ENCODE data around the gene NABP1.

The NABP1 gene

DNA sequence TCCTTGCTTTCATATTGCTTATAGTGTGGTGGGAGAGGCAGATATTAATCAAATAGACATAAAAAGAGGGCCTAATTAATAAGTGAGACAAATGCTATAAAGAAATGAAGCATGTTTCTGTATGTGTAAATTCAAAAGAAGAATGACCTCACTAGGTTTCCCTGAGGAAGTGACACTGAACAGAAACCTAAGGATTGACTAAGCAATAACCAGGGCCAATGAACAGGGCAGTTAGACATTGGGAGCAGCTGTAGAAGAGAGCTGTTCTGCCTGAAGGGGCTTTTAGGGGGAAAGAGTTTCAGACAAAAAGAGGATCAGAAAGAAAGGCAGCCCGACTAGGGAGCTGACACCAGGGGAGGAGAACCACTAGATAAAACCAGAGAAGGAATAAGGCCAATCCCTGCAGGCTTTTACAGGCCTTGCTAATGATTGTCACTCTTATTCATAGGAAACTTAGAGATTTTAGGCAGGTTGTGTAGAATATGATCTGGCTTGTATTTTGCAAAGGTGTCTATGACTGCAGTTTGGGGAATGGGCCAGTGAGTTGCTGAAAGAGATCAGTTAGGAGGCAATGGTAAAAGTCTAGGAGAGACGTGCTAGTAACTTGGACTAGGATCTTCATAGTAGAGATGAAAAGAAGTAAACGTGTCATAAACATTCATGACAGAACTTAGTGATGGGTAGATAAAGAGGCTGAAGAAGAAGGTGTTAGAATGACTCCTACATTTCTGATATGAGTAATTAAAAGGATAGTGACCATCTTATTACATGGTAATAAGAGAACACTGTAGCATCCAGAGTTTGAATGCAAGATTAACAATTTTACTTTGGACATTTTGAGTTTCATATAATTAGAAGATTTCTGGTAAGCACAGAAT lies 26.8 kb upstream of the NABP1 start:
- DNase-seq: no peak

DNA sequence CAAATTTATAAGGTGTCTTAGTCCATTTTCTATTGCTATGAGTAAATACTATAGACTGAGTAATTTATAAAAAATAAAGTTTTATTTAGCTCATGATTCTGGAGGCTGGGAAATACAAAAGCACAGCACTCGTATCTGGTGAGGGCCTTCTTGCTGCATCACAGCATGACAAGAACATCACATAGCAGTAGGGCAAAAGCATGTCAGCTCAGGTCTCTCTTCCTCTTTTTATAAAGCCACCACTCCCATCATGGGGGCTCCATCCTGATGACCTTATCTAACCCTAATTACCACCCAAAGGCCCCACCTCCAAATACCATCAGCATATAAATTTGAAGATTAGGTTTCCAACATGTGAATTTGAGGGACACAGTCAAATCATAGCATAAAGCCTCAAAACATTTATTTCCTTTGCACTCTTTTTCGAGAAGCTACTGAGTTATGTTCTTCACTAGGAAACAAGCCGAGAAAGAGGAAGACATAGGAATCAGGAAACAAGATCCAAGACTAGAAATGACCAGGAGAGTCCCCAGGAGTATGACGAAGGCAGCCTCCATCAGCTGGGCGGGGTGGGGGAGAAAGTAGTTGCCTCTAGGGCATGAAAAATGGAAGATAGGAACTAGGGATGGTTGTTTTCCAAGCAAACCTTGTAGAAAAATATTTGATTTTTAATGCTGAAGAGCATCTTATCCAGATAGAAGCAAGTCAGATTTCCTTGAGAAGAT lies 24.1 kb upstream of the NABP1 start:
- no peak for DNase-seq

DNA sequence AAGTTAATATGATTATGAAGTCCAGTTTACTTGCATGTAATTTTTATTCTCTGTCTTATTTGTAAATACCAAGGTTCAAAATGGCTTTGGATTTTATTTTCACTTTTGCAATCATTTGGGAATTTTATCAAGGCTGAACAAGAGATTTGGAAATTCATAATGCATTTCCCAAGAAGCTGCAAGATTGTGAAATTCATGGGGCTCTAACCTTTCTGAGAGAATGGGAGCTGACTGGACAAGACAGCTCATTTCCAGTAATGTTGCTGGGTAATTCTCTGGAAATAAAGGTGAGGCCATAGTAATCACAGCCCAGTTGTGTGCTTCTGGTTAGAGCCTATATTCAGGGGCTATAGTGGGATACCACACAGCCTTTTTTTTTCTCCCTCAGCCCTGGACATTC lies 21.5 kb upstream of the NABP1 start:
- DNase-seq: no peak

DNA sequence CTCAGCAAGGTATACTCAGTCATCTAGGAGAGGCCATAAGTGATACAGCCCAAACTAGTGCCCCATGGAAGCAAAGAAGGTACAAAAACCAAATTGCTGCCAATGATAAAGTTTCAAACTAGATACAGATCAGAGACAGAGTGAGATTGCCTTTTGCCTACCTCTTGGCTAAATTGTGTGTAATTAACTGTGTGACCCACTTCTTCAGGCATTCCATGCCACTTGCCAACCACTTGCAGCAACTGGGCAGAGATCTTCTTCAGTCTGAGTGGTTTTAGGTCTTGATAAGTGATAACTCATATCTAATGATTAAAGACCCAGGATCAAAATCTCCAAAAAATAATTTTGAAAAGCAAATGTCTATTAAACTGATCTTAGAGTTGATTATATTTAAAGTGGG lies 21.1 kb upstream of the NABP1 start:
- DNase-seq: no peak

DNA sequence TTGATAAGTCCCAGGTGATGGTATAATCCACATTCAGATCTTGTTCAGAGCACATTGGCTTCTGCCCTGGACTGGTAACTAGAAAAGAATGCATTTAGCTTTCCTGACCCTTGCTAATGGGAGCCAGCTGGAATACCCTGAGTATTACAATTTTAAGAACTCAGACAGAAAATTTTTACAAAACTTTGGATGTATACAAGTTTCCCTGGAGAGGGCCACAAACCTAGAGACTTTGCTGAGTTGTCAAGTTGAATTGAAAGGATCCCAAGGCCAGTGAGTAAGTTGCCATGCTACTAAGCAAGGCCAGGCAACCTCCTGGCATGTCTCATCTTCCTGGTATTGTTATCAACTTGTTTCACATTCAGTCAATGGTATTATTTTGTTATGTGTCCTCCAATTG lies 20.0 kb upstream of the NABP1 start:
- no peak for DNase-seq

DNA sequence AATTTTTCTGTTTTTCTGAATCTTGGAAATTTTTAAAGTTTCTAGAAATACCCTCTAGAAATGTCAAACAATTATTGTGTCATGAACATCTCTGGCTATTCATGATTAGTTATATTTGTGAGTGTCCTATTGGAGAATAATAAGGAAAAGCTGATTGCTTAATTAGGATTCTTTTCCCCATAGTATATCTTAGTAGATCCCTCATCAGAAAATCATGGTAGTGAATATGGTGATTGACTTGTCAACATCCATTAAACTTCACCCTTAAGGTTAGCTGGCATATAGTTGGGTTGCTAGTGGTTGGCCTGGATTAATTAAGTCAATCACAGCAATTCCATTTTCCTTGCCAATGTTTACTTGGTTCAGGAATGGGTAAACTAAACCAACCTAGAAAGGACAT lies 18.7 kb upstream of the NABP1 start:
- DNase-seq: no peak

DNA sequence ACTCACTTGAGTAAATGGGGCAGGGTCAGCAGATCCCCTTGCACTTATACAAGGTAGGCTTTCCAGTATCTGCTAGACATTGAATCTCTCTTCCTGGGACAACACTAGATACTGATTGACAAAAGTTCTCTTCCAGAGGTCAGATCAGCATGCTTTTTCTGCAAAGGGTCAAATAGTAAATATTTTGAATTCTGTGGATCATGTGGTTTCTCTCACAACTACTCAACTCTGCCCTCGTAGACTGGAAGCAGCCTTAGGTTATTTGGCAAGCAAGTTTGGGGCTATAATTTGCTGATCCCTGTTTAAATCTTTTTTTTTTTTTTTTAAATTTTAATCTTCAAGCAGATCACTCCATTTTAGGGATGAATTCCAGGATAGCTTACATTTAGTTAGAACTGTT lies 17.4 kb upstream of the NABP1 start:
- no peak for DNase-seq

DNA sequence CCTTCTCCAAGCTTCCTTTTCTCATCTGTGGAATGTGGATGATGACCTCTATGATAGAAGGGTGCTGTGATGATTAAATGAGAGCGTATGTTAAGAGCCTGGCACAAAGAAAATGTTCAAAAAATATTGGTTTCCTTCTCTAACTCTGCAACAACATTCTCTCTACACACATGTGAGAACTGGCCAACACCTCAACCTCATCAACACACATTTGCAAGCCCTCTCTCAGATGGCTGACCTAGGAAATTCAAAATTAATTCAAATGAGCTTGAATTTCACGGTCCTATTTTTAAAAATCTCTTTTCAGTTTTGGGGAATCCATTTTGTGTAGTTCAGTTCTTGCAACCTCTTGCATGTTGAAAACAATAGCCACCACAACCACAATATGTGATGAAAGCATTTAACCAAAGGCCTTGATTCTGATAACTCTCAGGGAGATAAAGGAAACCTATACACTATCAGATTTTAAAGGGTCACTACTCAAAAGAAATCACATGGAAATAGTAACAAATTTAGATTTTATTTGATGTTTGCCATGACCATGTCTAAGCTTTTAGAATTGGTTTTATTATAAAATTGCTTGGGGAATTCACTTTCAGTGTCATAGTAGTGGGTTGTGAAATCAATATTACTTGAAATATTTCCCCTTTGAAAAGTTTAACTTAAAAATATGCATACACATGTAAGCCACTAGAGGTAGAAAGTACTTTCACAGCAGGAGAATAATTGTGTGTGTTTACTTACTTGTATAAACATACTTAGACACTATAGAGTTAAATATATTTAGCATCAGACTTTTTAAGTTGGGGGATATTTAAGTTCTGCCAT lies 16.6 kb upstream of the NABP1 start:
- DNase-seq: no peak

DNA sequence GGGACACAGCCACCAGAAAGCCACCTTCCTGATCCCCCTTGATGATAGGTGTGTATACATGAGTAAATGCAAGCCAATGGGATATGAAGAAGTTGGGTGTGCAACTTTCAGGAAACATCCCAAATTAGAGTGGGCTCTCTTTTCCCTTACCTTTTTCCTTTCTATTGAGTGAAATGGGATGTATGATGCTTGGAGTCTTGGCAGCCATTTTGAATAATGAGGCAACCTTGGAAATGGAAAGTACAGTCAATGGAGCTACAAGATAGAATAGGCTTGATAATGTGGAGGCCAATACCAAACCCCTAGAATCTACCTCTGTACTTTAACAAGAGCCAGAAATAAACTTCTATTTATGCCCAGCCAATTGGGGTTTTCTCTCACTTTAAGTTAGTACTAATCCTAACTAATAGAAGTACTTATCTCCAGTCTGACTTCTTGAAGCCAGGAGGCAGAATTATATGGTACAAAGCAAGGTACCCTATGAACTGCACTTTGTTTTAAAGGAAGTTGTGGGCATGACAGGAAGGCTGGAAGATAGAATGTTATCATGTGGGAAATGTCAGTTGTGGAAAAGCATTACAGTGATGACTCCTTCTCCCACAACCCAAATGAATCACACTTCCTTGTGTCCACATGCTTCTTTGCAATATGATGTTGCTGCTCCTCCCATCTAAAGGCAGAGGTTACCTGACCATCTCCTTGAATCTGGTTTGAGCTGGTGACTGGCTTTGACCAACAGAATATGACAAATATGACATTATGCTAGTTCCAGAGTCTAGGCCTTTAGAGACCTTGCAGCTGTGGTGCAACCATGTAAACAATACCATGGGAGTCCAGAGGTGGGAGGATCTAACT lies 12.9 kb upstream of the NABP1 start:
- peak; percentile 32 for DNase-seq

DNA sequence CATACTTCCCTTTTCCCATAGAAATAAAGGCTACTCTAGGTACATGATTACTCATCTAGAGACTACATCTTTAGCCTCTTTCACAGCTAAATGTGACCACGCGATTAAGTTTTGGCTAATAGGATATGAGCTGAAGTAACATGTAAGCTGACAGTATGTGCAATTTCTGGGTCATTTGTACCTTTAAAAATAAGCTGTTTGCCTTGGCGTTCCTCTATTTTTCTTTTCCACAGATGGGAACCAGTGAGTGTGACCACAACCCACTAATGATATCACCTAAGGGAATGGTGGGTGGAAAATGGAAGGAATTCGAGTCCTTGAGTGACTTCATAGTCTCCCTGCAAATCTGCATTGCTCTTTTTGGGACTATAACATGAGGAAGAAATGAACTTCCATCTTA lies 11.7 kb upstream of the NABP1 start:
- no peak for DNase-seq

DNA sequence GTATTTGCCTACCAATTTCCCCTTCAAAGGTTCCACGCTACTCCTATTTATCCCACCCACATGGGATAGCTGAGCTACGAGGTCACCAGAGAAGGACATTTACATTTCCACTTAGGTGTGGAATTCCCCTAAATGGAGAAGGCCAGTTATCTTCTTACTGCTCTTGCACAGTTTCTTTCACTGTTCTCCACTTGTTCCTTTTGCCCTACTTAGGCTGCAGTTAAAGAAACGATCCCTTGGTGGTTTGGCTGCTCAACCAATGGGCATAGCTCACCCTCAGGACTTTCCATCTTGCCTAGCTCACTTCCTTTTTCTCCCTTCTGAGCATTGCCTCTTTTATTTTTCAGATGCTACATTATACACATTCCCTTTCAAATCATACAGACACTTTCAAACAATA lies 11.2 kb upstream of the NABP1 start:
- DNase-seq: no peak

DNA sequence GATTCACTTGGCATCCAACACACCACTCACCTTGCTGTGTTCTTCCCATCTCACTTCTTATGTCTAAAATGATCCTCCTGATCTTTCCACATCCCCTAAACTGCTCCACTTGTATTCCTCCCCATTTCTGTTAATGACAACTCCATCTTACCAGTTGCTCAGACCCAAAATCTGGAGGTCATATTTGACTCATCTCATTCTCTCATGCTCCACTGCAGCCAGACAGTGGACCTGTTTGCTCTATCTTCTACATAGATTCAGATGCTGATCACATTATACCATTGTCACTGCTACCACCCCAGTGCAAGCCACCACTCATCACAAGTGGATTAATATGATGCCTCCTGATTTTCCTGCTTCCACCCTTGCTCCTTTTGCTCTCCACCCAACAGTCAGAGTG lies 7.9 kb upstream of the NABP1 start:
- no peak for DNase-seq

DNA sequence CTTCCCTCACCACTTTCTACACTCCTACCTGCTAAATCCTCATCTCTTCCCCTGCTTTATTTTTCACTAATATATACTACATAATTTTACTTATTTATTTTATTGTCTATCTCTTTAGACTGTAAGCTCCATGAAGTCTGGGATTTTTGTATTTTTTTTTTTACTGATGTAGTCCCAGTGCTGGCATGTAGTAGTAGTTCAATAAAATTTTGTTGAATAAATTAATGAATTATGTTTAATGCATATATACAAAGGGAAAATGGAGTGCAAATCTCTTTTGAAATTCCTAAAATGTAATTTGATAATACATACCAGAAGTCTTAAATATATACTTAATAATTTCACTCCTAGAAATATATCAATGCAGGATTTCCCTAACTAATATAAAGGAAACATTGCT lies 7.1 kb upstream of the NABP1 start:
- no peak for DNase-seq

DNA sequence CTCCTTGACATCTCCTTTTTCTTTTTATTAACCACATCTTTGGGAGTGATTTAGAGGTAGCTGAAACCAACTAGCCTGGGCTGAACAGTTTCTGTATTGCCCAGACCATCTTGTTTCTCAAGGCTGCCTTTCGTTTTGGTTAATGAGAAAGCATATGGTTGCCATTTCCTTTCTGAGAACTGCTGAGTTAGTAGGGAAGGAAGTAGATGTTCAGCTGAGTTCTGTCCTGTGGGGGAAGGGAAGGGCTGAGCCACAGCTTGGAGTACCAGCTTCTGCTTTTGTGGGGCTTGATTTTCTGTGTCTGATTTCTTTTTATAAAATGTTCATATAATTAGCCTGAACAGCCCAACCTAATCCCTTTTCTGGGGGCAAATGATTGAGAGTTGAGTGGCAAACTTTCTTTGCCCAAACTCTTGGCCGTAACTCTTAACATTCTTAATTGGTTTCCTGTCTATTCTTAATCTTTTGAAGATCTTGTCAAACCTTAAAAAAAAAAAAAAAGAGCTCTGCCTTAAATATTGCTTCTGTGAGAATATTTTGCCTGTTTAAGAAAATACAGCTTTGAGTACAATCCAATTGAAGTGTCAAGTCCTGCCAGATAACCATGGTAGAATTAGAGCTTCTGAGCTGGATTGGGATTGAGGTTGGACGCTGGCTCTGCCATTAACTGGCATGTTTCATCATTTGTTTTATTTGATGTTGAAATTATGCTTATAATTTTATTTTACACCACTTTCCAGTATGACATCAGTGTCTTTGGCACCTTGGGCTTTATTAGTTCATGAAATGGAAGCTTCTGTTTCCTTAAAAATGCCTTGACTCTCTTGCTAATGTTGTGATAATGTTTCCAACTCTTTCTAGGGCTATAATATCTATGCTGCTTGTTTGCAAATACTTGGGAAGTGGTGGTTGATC lies 1.9 kb upstream of the NABP1 start:
- no peak for DNase-seq

DNA sequence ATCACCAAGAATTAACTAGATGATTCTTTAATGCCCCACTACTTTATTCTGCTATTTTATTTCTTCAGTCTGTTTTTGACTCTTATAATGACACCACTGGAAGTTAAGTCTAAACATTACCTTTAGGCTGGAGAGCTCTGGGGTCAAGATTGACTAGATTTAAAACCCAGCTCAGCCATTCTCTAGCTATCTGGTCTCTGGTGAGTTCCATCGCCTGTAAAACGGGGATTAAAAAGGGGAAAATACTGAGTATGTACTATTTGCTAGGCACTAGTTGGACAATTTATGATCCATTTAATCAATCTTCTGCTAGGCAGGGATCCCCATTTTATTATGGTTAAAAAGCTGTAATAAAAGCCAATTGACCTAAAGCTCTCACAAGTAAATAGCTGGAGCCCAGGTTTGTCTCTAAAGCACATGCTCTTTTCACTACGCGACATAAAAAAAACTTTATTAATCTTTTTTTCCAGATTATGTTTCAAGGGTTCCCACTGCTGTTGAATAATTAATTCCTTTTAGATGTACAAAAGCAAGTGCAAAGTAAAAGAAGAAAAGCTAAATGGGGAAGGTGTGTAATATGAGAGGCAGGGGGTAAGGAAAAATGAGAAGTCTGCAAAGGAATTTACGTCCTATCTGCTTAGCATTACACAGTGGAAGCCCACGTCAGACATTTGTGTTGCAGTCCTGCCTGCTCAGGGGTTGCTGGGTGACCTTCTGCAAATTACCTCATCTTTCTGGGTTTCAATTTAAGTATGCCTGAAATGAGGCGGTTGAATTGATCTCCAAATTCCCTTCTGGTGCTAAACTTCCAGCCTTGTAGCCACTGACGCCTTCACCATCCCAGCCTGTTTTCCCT lies 918 bp upstream of the NABP1 start:
- peak; percentile 81 for DNase-seq

DNA sequence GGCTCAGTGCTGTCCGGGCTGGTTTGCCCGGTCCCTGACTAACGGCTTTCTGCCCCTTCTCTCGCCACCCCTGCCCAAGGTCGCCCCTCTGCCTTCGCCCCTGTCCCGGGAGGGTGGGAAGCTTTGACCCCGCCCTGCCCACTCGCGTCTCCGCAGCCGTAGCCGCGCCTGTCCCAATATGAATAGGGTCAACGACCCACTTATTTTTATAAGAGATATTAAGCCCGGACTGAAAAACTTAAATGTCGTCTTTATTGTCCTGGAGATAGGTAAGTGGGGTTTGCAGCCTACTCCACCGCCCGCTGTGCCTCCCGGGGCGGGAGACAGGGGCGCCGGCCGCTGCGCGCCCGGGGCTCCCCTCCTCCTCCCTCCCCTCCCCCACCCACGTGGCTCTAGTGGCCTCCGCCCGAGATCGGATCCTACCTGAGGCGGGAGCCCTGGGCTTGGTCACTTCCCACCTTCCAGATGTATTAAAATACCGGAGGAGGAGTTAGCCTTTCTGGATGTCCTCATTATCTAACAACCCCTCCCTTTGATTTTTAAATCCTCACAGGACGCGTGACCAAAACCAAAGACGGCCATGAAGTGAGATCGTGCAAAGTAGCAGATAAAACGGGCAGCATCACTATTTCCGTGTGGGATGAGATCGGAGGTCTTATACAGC lies 633 bp downstream of the NABP1 start:
- no peak for DNase-seq

DNA sequence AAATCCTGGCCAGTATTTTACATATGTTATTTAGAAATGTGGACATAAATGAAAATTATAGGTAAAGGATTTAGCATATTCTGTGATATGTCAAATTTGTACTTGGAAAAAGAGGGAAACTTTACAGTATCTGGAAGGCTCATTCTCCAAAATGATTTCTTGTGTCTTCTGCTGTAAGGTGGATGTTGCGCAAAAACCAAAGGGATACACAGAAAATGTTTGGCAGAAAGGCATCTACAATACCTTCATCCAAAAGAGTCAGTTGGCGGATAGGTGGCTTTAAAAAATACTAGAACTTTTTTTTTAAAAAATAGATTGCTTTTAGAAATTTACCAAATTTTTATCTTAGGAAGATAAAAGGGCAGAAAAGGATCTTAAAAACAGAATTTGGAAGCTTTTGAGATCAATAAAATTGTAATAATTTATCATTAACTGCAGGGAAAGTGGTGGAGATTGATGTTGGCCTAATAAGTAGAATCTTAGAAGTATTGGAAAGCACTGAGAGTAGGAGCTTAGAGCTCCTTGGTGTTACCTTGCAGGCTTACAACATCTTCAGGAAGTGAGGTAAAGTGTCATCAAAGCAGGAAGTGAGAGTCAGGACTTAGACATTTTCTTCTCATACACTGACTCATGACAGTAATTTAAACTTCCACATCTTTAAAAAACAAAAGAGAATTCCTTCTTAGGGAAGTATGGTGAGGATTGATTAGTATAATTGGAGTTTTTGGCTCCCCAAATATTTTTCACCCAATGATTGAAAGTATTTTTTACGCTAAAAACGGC lies 2.1 kb downstream of the NABP1 start:
- peak; percentile 75 for DNase-seq

DNA sequence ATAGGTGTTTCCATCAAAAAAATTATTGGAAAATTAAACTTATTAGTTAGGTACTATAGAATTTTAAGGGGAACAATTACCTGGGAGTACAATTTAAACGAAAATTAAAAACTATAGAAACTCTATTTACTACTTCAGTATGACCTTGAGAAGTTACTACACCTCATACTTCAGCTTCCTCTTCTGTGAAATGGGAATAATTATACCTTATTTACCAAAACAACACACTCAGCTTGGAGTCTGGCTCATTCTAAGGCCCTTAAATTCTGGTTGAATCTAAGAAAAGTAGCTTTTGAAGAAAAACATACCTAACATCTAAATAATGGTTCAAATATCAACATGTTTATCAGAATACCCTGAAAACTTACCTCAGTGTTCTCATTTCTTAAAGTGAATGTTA lies 2.7 kb downstream of the NABP1 start:
- no peak for DNase-seq

DNA sequence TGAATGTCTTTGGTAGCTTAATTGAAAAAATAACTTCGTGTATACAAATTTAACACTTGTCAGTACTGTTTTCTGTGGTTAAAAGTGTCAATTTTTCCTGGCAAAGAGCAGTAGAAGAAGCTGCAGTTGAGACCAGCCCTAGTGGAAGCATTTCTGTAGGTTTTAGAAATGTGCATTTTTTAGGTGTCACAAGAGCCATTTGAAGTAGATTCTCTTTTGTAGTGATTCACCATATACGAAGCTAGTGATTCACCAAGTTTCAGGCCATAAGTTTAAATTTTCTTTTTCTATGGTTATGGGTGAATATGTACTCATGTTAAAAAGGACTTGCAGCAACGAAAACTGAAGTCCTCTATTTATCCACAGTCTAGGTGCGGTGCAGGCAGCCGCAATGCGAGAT lies 4.2 kb downstream of the NABP1 start:
- DNase-seq: no peak

Measured in kidney glomerular epithelial cell (primary cell).